Renal cortex interstitium (tissue), 11 donors: ENCODE measurements around the gene SMURF1. TPM values are rescaled to one million over a fixed set of nuclear protein-coding genes. Genes with fewer than 3 reads are reported as not detected.
"Not testable (repeated sequence)": the region's sequence is repeated elsewhere in the genome, so short reads cannot be mapped to it uniquely, and the experiment has no call there.

Source experiments
- DNase-seq, 11 donors: peaks; one replicate each; pipeline ENCODE4 v3.0.0-alpha.2; 2013; ENCODE audit warnings: low read depth in 9 of 11, low spot score in 4 of 11; ENCODE audit errors: extremely low read depth in 1 of 11
- polyA plus RNA-seq, 3 donors: library from polyadenylated mRNA; unstranded; fragments of 120-200 nt; gene quantifications; one replicate each; pipeline ENCODE4 v1.2.1, GENCODE V29; 2013; ENCODE audit not compliant: insufficient read length in 3 of 3

The SMURF1 gene
- polyA plus RNA-seq, 3 donors = 15.1 to 17.9 (median 15.9) TPM

DNA sequence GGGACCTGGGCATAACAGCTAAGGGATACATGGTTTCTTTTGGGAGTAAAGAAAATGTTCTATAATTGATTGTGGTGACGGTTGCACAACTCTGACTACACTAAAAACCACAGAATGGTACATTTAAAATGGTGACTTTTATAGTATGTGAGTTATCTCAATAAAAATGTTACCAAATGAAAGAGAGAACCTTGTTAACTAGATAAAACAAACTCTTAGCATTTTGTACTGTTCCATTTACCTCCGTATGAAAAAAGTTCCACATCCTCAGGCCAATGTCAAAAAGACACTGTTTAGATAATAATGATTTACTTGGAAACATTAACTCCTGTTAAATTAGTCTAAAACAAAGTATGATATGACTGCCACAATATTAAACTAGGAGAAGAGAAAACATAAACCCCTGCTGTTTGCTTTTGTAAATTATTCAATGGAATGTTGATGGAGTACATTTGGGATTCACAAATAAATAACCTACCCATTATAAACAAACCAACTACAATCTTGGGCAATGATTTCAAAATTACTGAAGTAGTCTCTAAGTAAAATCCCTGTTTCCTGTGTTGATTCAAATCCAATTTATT is 60.7 kb downstream of the SMURF1 start:
- DNase-seq = no peak

GRCh38 chr7:99080679-99081078 is 63.2 kb downstream of the SMURF1 start:
- no peak for DNase-seq

GRCh38 chr7:99079104-99079503 is 64.8 kb downstream of the SMURF1 start:
- DNase-seq = no peak

DNA sequence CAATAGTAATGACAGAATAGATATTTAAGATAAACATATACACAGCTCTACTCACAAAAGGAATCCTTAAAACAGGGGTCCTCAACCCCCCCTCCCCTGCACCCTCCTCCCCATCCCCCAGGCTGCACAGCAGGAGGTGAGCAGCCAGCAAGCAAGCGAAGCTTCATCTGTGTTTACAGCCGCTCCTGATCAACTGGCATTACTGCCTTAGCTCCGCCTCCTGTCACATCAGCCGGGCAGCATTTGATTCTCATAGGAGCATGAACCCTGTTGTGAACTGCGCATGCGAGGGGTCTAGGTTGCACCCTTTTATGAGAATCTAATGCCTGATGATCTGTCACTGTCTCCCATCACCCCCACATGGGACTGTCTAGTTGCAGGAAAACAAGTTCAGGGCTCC is 65.5 kb downstream of the SMURF1 start:
- DNase-seq = no peak

DNA sequence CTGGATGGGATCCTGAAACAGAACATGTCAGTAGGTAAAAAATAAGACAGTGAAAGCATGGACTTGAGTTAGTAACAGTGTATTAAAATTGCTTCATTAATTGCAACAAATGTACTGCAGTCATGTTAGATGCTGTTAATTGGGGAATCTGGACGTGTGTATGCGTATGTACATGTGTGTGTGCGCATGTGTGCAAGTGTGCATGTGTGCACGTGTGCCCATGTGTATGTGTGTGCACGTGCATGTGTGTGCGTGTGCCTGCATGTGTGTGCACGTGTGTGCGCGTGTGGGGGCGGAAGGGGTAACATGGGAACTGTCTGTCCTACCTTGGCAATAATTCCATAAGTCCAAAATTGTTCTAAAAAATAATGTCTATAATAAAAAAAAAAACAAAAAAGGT is 67.3 kb downstream of the SMURF1 start:
- DNase-seq = no peak

GRCh38 chr7:99073839-99074446 is 70.0 kb downstream of the SMURF1 start:
- DNase-seq = no peak

DNA sequence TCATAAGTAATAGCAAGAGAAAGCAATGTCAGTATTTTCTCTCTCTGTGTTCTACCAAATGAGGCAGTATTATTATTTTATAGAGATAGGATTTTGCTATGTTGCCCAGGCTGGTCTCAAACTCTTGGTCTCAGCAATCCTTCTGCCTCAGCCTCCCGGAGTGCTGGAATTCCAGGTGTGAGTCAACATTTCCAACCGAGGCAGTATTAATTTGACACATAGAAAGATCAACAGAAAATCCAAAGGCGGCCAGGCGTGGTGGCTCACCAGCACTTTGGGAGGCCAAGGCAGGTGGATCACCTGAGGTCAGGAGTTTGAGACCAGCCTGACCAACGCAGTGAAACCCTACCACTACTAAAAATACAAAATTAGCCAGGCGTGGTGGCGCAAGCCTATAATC is 71.8 kb downstream of the SMURF1 start:
- DNase-seq = no peak

GRCh38 chr7:99070361-99070760 is 73.5 kb downstream of the SMURF1 start:
- DNase-seq = no peak

GRCh38 chr7:99061001-99061776 is 82.7 kb downstream of the SMURF1 start:
- DNase-seq = no peak

GRCh38 chr7:99054781-99055180 is 89.1 kb downstream of the SMURF1 start:
- DNase-seq = no peak

DNA sequence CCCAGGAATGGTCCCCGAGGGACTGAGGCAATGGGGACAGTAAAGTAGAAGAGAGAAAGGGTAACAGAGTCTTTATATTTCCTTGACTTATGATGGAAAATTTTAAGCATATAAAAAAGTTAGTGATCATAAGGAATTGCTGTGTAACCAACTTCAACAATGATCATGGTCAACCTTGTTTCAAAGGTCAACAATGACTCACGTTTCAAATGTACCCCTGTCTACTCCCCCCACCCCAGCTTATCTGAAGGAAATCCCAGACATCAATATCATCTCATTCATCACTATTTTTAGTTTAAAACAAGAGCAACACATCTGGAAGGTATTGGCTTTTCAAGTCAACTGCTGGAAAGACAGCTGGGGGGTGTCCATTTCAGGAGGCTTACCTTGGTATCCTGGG is 92.9 kb downstream of the SMURF1 start:
- DNase-seq = no peak

GRCh38 chr7:99047526-99048077 is 96.3 kb downstream of the SMURF1 start:
- DNase-seq = no peak

- no peak for DNase-seq
Observed at GRCh38 chr7:99046722-99047121, 97.2 kb downstream of the SMURF1 start.

DNA sequence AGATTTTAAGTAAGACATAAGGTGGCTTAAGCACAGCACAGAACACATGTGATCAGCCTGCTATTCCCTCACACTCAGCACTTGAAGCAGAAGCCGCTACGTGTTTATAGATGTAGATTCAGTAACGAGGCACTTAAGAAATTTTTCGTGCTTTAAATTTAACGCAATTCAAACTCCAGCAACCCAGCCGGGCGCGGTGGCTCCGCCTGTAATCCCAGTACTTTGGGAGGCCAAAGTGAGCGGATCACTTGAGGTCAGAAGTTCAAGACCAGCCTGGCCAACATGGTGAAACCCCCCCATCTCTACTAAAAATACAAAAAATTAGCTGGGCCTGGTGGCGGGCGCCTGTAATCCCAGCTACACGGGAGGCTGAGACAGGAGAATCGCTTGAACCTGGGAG is 97.6 kb downstream of the SMURF1 start:
- DNase-seq = not testable (repeated sequence)

DNA sequence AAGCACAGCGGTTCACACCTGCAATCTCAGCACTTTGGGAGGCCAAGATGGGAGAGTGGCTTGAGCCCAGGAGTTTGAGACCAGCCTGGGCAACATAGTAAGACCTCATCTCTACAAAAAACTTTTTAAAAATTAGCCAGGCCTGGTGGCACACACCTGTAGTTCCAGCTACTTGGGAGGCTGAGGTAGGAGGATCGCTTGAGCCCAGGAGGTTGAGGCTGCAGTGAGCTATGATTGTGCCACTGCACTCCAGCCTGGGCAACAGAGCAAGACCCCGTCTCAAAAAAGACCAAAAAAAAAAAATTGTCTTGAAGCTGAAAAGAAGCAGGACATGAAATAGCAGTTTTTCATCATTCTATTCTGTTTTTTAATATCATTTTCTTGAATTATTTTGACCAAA is 99.0 kb downstream of the SMURF1 start:
- DNase-seq = not testable (repeated sequence)

DNA sequence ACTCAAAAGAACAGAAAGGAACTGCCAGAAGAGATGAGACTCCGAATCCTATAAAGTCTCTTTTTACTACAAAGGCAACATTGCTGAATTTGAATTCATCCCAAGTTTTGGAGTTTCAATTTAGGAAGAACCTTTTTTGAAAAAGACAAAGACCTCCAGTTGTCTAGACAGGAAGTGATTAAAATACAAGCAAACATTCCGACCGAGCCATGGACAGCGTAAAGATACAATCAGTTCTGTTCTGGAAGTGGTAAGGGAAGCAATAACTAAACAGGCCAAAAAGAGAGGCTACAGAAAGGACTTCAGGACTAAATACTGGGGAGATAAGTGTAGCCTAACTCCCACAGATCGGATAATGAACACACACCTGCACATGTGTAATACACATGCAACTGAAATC is 101.0 kb downstream of the SMURF1 start:
- no peak for DNase-seq

- DNase-seq = no peak
Observed at GRCh38 chr7:99041526-99041925, 102.4 kb downstream of the SMURF1 start.

- peak; percentile 72 to 89 (median 80) for DNase-seq
Observed at GRCh38 chr7:99040104-99040958, 103.6 kb downstream of the SMURF1 start.

DNA sequence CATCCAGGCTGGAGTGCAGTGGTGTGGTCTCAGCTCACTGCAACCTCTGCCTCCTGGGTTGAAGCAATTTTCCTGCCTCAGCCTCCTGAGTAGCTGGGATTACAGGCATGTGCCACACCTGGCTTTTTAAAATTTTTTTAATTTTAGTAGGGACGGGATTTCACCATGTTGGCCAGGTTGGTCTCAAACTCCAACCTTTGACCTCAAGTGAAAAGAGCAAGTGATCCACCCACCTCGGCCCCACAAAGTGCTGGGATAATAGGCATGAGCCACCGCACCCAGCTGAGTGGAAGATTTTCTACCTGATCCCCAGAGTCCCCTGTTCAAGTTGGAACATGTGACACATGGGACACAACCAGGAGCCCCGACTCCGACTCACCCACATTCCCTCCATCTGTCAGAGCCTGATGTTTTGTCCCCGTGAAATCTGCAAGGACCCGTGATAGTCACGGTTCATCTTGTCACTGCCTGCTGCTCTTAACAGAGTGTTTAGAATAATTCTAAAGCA is 104.5 kb downstream of the SMURF1 start:
- no peak for DNase-seq
